Neural crest cell (in vitro differentiated cells): Measurements from ENCODE around the gene ZNF710. TPM values are rescaled to one million over a fixed set of nuclear protein-coding genes. Genes with fewer than 3 reads are reported as not detected.

ENCODE experiments used
- DNase-seq: peaks from one replicate; pipeline ENCODE4 v3.0.0; 2021; ENCODE audit warnings: low read depth, mixed read lengths, low spot score
- H3K27ac Mint-ChIP-seq: one replicate; pipeline ENCODE4 v1.8.0; 2021; ENCODE audit warnings: mild to moderate bottlenecking, mixed read lengths; ENCODE audit not compliant: unreplicated experiment
- H3K27me3 Mint-ChIP-seq: 2 replicates; pipeline ENCODE4 v1.8.0; 2021; ENCODE audit warnings: low read depth, mild to moderate bottlenecking, mixed read lengths
- H3K36me3 Mint-ChIP-seq: 2 replicates; pipeline ENCODE4 v1.8.0; 2021; ENCODE audit warnings: low read depth, mild to moderate bottlenecking, mixed read lengths
- H3K4me1 Mint-ChIP-seq: 2 replicates; pipeline ENCODE4 v1.8.0; 2021; ENCODE audit warnings: mixed read lengths
- H3K4me3 Mint-ChIP-seq: one replicate; pipeline ENCODE4 v1.8.0; 2021; ENCODE audit warnings: mild to moderate bottlenecking, mixed read lengths
- H3K9me3 Mint-ChIP-seq: 2 replicates; pipeline ENCODE4 v1.8.0; 2021; ENCODE audit warnings: mixed read lengths
- CTCF ChIP-seq: fragments of 200-600 bp; sonication (generic); conservative IDR thresholded peaks from 2 replicates; pipeline ENCODE4 v1.5.0; 2021; ENCODE audit warnings: antibody characterized with exemption, mild to moderate bottlenecking
- total RNA-seq: library from RNA; stranded (reverse); gene quantifications from 2 replicates; pipeline ENCODE4 v1.2.1, GENCODE V29; 2021

ZNF710 gene
- total RNA-seq, 1 donor from 2014 or later: 64.4 TPM

- no peak for DNase-seq
- Mint-ChIP-seq H3K9me3 (no peaks in the 10 kb centered on the region), H3K4me1 (peaks cover 20% of the 10 kb centered on the region), H3K4me3 (no peak overlapping the region), H3K27ac (no peak overlapping the region), H3K36me3 (peaks cover 6% of the 10 kb centered on the region), H3K27me3 (no peaks in the 10 kb centered on the region)
- no peak for TF ChIP-seq CTCF
Measured at GRCh38 chr15:90025489-90026033, 24.4 kb downstream of the ZNF710 start.

- Mint-ChIP-seq H3K27ac (no peak overlapping the region), H3K4me3 (no peak overlapping the region), H3K27me3 (no peaks in the 10 kb centered on the region), H3K4me1 (peaks cover 30% of the 10 kb centered on the region), H3K36me3 (peaks cover 6% of the 10 kb centered on the region), H3K9me3 (no peaks in the 10 kb centered on the region)
- DNase-seq: no peak
- TF ChIP-seq CTCF: no peak
Measured at GRCh38 chr15:90028376-90028944, 27.3 kb downstream of the ZNF710 start.

- Mint-ChIP-seq H3K4me3 (no peak overlapping the region), H3K36me3 (peaks cover 6% of the 10 kb centered on the region), H3K27ac (peak overlapping the region; percentile 27), H3K4me1 (peaks cover 36% of the 10 kb centered on the region), H3K9me3 (no peaks in the 10 kb centered on the region), H3K27me3 (no peaks in the 10 kb centered on the region)
- TF ChIP-seq CTCF: no peak
- no peak for DNase-seq
Measured at GRCh38 chr15:90029024-90029423, 27.9 kb downstream of the ZNF710 start.

- no peak for DNase-seq
- Mint-ChIP-seq H3K4me3 (no peak overlapping the region), H3K27me3 (no peaks in the 10 kb centered on the region), H3K36me3 (peaks cover 6% of the 10 kb centered on the region), H3K4me1 (peaks cover 41% of the 10 kb centered on the region), H3K9me3 (no peaks in the 10 kb centered on the region), H3K27ac (no peak overlapping the region)
- TF ChIP-seq CTCF: no peak
Measured at GRCh38 chr15:90030376-90030775, 29.3 kb downstream of the ZNF710 start.

GRCh38 chr15:90031231-90031791 is 30.2 kb downstream of the ZNF710 start:
- no peak overlapping the region for H3K4me3 Mint-ChIP-seq
- peaks cover 50% of the 10 kb centered on the region for H3K4me1 Mint-ChIP-seq
- TF ChIP-seq CTCF: no peak
- H3K27me3 Mint-ChIP-seq: no peaks in the 10 kb centered on the region
- peaks cover 6% of the 10 kb centered on the region for H3K36me3 Mint-ChIP-seq
- no peaks in the 10 kb centered on the region for H3K9me3 Mint-ChIP-seq
- no peak overlapping the region for H3K27ac Mint-ChIP-seq
- DNase-seq: no peak
